SU-DHL-6 (cell line): ENCODE measurements around the gene FUNDC2.

Source experiments
- H2AFZ ChIP-seq: fragments of 200-600 bp; sonication (generic); 2 replicates; pipeline ENCODE4 v1.6.1; 2014; ENCODE audit warnings: low read depth, mild to moderate bottlenecking, moderate library complexity, mixed read lengths, antibody characterized with exemption, low read length; ENCODE audit not compliant: severe bottlenecking
- H3F3A ChIP-seq: fragments of 200-600 bp; shearing (Covaris generic); 2 replicates; pipeline ENCODE4 v1.6.0; 2016; ENCODE audit warnings: antibody characterized with exemption, mild to moderate bottlenecking; ENCODE audit not compliant: insufficient read depth
- H3K27ac ChIP-seq: fragments of 200-600 bp; sonication (generic); 2 replicates; pipeline ENCODE4 v1.5.1; 2016; ENCODE audit warnings: low read depth, mild to moderate bottlenecking, low read length, moderate library complexity, mixed read lengths
- H3K27me3 ChIP-seq: fragments of 200-600 bp; sonication (generic), shearing (Covaris generic); 2 replicates; pipeline ENCODE4 v1.6.0; 2014; ENCODE audit warnings: mild to moderate bottlenecking, low read length
- H3K36me3 ChIP-seq: fragments of 200-600 bp; sonication (generic); 2 replicates; pipeline ENCODE4 v1.6.1; 2014; ENCODE audit warnings: mild to moderate bottlenecking, low read length, mixed read lengths
- H3K4me2 ChIP-seq: fragments of 300-600, 200-600 bp; shearing (Covaris generic), sonication (generic); 2 replicates; pipeline ENCODE4 v1.6.0; 2014; ENCODE audit warnings: low read length, low read depth, mild to moderate bottlenecking; ENCODE audit not compliant: poor library complexity, severe bottlenecking
- H3K4me3 ChIP-seq: fragments of 200-600 bp; sonication (generic); 2 replicates; pipeline ENCODE4 v1.5.1; 2014; ENCODE audit warnings: antibody characterized with exemption, low read length, mild to moderate bottlenecking, mixed read lengths; ENCODE audit not compliant: insufficient read depth, poor library complexity, severe bottlenecking
- H3K79me2 ChIP-seq: fragments of 200-600 bp; sonication (generic); 2 replicates; pipeline ENCODE4 v1.6.1; 2014; ENCODE audit warnings: mild to moderate bottlenecking, low read length, moderate library complexity; ENCODE audit not compliant: insufficient read depth
- H3K9ac ChIP-seq: fragments of 200-600 bp; sonication (generic); 2 replicates; pipeline ENCODE4 v1.7.0; 2014; ENCODE audit warnings: mild to moderate bottlenecking, low read length
- H3K9me2 ChIP-seq: fragments of 200-600 bp; sonication (generic); replicated peaks from 2 replicates; pipeline ENCODE4 v1.6.1; 2014; ENCODE audit warnings: low read length; ENCODE audit not compliant: insufficient read depth
- H3K9me3 ChIP-seq: fragments of 200-600 bp; sonication (generic); 2 replicates; pipeline ENCODE4 v1.6.1; 2014; ENCODE audit warnings: low read length, mixed read lengths; ENCODE audit not compliant: insufficient read depth
- H4K20me1 ChIP-seq: fragments of 200-600 bp; sonication (generic); 2 replicates; pipeline ENCODE4 v1.6.1; 2014; ENCODE audit warnings: low read depth, mild to moderate bottlenecking, antibody characterized with exemption, low read length, moderate library complexity, mixed read lengths
- CTCF ChIP-seq: fragments of 200-600 bp; sonication (generic); IDR thresholded peaks from one replicate; pipeline ENCODE4 v1.5.1; 2017; ENCODE audit warnings: antibody characterized with exemption, mild to moderate bottlenecking, low read length, moderate library complexity; ENCODE audit not compliant: insufficient read depth, poor library complexity, severe bottlenecking
- EZH2phosphoT487 ChIP-seq: fragments of 200-600 bp; sonication (generic), shearing (Covaris generic); conservative IDR thresholded peaks from 2 replicates; pipeline ENCODE4 v1.6.1; 2018; ENCODE audit warnings: mild to moderate bottlenecking, antibody characterized with exemption, low read length, moderate library complexity, mixed read lengths

FUNDC2 gene

GRCh38 chrX:155070975-155071693, 44.5 kb downstream of the FUNDC2 start, which contains the start of the genes BRCC3, CMC4 and MTCP1:
Gene BRCC3 (plus strand): TSS chrX:155071508. CDS start chrX:155071528, 20 bp downstream.
Gene CMC4 (minus strand): TSS chrX:155071136. CDS start chrX:155064023, 7,113 bp downstream.
Gene MTCP1 (minus strand): TSS chrX:155071136. CDS start chrX:155066010, 5,126 bp downstream.
- Histone ChIP-seq H3K36me3 (peaks cover 2% of the 10 kb centered on the region; the same call in 1 of the 2 replicates), H4K20me1 (no peaks in the 10 kb centered on the region), H3K4me2 (peak within 1 kb of the TSS; percentile 80), H3F3A (no peaks in the 10 kb centered on the region), H3K27ac (peak within 1 kb of the TSS; percentile 84), H2AFZ (peak within 1 kb of the TSS; percentile 51), H3K79me2 (peaks cover 63% of the 10 kb centered on the region), H3K27me3 (no peaks in the 10 kb centered on the region), H3K9me2 (no peaks in the 10 kb centered on the region), H3K9ac (peak within 1 kb of the TSS; percentile 98), H3K4me3 (peak within 1 kb of the TSS; percentile 95), H3K9me3 (no peaks in the 10 kb centered on the region)
- TF ChIP-seq CTCF (no peak), EZH2phosphoT487 (no peak)

DNA sequence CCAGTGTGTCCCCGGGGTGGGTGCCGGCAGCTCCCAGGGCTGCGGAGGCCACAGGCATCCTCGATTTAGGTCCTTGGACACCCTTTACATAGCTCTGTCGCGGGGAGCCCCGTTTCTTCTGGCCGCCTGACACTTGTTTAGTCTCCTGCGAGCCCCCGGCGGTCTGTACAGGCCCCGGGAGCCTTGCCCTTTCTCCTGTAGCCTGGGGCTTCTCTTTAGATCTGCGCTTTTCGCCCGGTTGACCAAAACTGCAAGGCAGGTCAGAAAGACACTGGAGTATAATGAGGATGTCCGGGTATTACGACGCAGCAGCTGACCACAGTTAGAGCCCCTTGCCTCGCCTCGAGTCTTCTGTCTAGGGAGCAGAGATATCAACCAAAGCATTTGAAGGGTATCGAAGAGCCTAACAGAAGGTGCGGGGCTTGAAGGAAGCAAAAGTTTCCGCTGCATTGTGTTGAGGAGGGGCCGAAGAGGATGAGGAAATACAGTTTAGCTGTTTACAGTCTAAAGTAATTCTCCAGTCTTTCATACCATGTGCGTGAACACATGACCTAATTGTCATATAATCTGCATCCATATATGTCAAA, 45.1 kb downstream of the FUNDC2 start:
- Histone ChIP-seq H3K36me3 (peaks cover 2% of the 10 kb centered on the region; the same call in 1 of the 2 replicates), H3F3A (no peaks in the 10 kb centered on the region), H3K79me2 (peaks cover 62% of the 10 kb centered on the region), H3K27ac (peak overlapping the region; percentile 77), H3K4me2 (peak overlapping the region; percentile 80), H4K20me1 (no peaks in the 10 kb centered on the region), H3K9me2 (no peaks in the 10 kb centered on the region), H2AFZ (peak overlapping the region; percentile 51), H3K4me3 (peak overlapping the region; percentile 90), H3K9me3 (no peaks in the 10 kb centered on the region), H3K9ac (peak overlapping the region; percentile 98), H3K27me3 (no peaks in the 10 kb centered on the region)
- TF ChIP-seq EZH2phosphoT487 (no peak), CTCF (no peak)

GRCh38 chrX:155086202-155086840, 59.7 kb downstream of the FUNDC2 start:
- no peaks in the 10 kb centered on the region for H3K36me3 ChIP-seq
- no peak overlapping the region for H3K4me2 ChIP-seq
- no peak overlapping the region for H3K9ac ChIP-seq
- no peaks in the 10 kb centered on the region for H3F3A ChIP-seq
- no peaks in the 10 kb centered on the region for H4K20me1 ChIP-seq
- H3K9me3 ChIP-seq: no peaks in the 10 kb centered on the region
- TF ChIP-seq EZH2phosphoT487 (no peak), CTCF (peak; percentile 44)
- no peak overlapping the region for H2AFZ ChIP-seq
- no peak overlapping the region for H3K27ac ChIP-seq
- H3K4me3 ChIP-seq: no peak overlapping the region
- H3K27me3 ChIP-seq: no peaks in the 10 kb centered on the region
- no peaks in the 10 kb centered on the region for H3K79me2 ChIP-seq
- no peaks in the 10 kb centered on the region for H3K9me2 ChIP-seq
